ENCODE measurements around the gene HEBP2.

DNA sequence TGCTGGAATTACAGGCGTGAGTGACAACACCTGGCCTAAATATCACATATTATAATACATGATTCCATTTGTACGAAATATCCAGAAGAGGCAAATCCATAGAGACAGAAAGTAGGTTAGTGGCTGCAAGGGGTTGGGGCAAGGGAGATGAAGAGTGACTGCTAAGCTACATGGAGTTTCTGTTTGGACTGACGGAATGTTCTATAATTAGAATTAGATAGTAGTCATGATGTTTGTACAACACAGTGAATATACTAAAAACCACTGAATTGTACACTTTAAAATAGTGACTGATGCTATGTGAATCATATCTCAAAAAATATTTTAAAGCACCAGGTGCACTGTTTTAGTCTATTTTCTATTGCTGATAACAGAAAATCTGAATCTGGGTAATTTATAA is 3.7 kb upstream of the HEBP2 start:
- no peak for TF ChIP-seq CTCF (IDR thresholded peaks at IDR 0.05)
- TF ChIP-seq POLR2A (IDR thresholded peaks at IDR 0.05), result no peak

Data from ovary (tissue), 3 donors.